HEK293 (cell line): ENCODE results near the gene TCERG1L.

Experiments
- CTCF ChIA-PET: fragments of 350-600 bp; formaldehyde crosslinking; extraction: SDS; loops from one replicate; lab custom pipeline; 2021; ENCODE audit warnings: antibody characterized with exemption; lab: Yijun Ruan, JAX
- POLR2A ChIA-PET: fragments of 300-600 bp; formaldehyde crosslinking; extraction: SDS; loops from one replicate; lab custom pipeline; 2020; ENCODE audit warnings: antibody characterized with exemption, inconsistent platforms; lab: Yijun Ruan, JAX
- H3K27ac ChIP-seq: fragments of 200-500 bp; sonication (Bioruptor generic); 2 replicates; pipeline ENCODE4 v1.5.1; 2014; ENCODE audit warnings: low read depth, low read length, control low read depth, inconsistent platforms; ENCODE audit errors: extremely low read depth
- H3K36me3 ChIP-seq, 2 experiments: fragments of 200-500 bp in 1 of 2; sonication (Bioruptor generic) in 1 of 2; 1 replicate in 1 of 2; 2 replicates in 1 of 2; pipeline ENCODE4 v1.5.1; 2014 to 2017; ENCODE audit warnings: inconsistent platforms in 2 of 2, low read length in 2 of 2; ENCODE audit not compliant: control insufficient read depth in 2 of 2, insufficient read depth in 1 of 2
- H3K4me1 ChIP-seq: fragments of 200-500 bp; sonication (Bioruptor generic); 2 replicates; pipeline ENCODE4 v1.5.1; 2014; ENCODE audit warnings: mild to moderate bottlenecking, low read length, inconsistent platforms; ENCODE audit not compliant: control insufficient read depth, insufficient read depth
- H3K4me3 ChIP-seq: 2 replicates; pipeline ENCODE4 v1.5.1; 2011; ENCODE audit warnings: low read depth, mild to moderate bottlenecking, control low read depth, low read length, moderate library complexity
- H3K9me3 ChIP-seq: fragments of 200-500 bp; sonication (Bioruptor generic); 2 replicates; pipeline ENCODE4 v1.5.1; 2014; ENCODE audit warnings: low read depth, low read length, inconsistent platforms; ENCODE audit not compliant: control insufficient read depth, insufficient read depth
- EGR2 ChIP-seq: fragments of 450-650 bp; formaldehyde crosslinking; IDR thresholded peaks from 2 replicates; pipeline ENCODE4 v1.5.1; 2016; ENCODE audit warnings: low read depth, missing biosample characterization, missing genetic modification characterization
- FEZF1 ChIP-seq: fragments of 450-650 bp; formaldehyde crosslinking; IDR thresholded peaks from 2 replicates; pipeline ENCODE4 v1.5.1; 2016; ENCODE audit warnings: missing biosample characterization, missing genetic modification characterization
- IKZF3 ChIP-seq: fragments of 450-650 bp; IDR thresholded peaks from 2 replicates; pipeline ENCODE4 v1.5.0; 2018; ENCODE audit warnings: missing biosample characterization, mild to moderate bottlenecking, missing genetic modification characterization, moderate library complexity
- KLF8 ChIP-seq: fragments of 450-650 bp; formaldehyde crosslinking; IDR thresholded peaks from 2 replicates; pipeline ENCODE4 v1.5.1; 2016; ENCODE audit warnings: missing biosample characterization, missing genetic modification characterization
- SETDB1 ChIP-seq: IDR thresholded peaks from one replicate; pipeline ENCODE4 v1.6.1; 2017; ENCODE audit warnings: mild to moderate bottlenecking, low read length, moderate library complexity, mixed read lengths; ENCODE audit not compliant: insufficient read length
- TCF7L2 ChIP-seq: IDR thresholded peaks from 2 replicates; pipeline ENCODE4 v1.6.1; 2011; ENCODE audit warnings: low read depth, mild to moderate bottlenecking, inconsistent platforms, low read length, moderate library complexity, borderline replicate concordance
- ZFP37 ChIP-seq: fragments of 450-650 bp; formaldehyde crosslinking; IDR thresholded peaks from 2 replicates; pipeline ENCODE4 v1.5.1; 2016; ENCODE audit warnings: missing biosample characterization, missing genetic modification characterization
- ZNF132 ChIP-seq: fragments of 450-650 bp; formaldehyde crosslinking; IDR thresholded peaks from 2 replicates; pipeline ENCODE4 v1.5.1; 2017; ENCODE audit warnings: missing biosample characterization, missing genetic modification characterization, borderline replicate concordance
- ZNF19 ChIP-seq: fragments of 450-650 bp; formaldehyde crosslinking; IDR thresholded peaks from 2 replicates; pipeline ENCODE4; 2016; ENCODE audit warnings: missing biosample characterization, missing genetic modification characterization, low read depth
- ZNF335 ChIP-seq: fragments of 450-650 bp; formaldehyde crosslinking; conservative IDR thresholded peaks from 2 replicates; pipeline ENCODE4 v1.5.1; 2016; ENCODE audit warnings: missing biosample characterization, missing genetic modification characterization
- ZNF521 ChIP-seq: fragments of 450-650 bp; formaldehyde crosslinking; IDR thresholded peaks from 2 replicates; pipeline ENCODE4 v1.5.1; 2017; ENCODE audit warnings: missing biosample characterization, mild to moderate bottlenecking, missing genetic modification characterization
- ZNF529 ChIP-seq: fragments of 450-650 bp; formaldehyde crosslinking; IDR thresholded peaks from 2 replicates; pipeline ENCODE4 v1.5.1; 2017; ENCODE audit warnings: missing genetic modification characterization, missing biosample characterization; ENCODE audit not compliant: insufficient replicate concordance
- ZNF558 ChIP-seq: fragments of 450-650 bp; formaldehyde crosslinking; IDR thresholded peaks from 2 replicates; pipeline ENCODE4 v1.5.1; 2016; ENCODE audit warnings: missing biosample characterization, missing genetic modification characterization
- ZNF560 ChIP-seq: fragments of 450-650 bp; formaldehyde crosslinking; IDR thresholded peaks from 2 replicates; pipeline ENCODE4 v1.5.1; 2017; ENCODE audit warnings: missing biosample characterization, missing genetic modification characterization, borderline replicate concordance
- ZNF610 ChIP-seq: fragments of 450-650 bp; formaldehyde crosslinking; IDR thresholded peaks from 2 replicates; pipeline ENCODE4 v1.5.1; 2016; ENCODE audit warnings: missing biosample characterization, missing genetic modification characterization, borderline replicate concordance
- ZNF785 ChIP-seq: fragments of 450-650 bp; formaldehyde crosslinking; IDR thresholded peaks from 2 replicates; pipeline ENCODE4 v1.5.1; 2016; ENCODE audit warnings: missing biosample characterization, missing genetic modification characterization
- ZNF791 ChIP-seq: fragments of 450-650 bp; formaldehyde crosslinking; IDR thresholded peaks from 2 replicates; pipeline ENCODE4 v1.5.1; 2016; ENCODE audit warnings: missing biosample characterization, missing genetic modification characterization
- TF ChIP-seq, protein P1 (sequence below): fragments of 450-650 bp; formaldehyde crosslinking; IDR thresholded peaks from 2 replicates; pipeline ENCODE4 v1.5.1; 2016; ENCODE audit warnings: missing biosample characterization, missing genetic modification characterization
- TF ChIP-seq, protein P2 (sequence below): IDR thresholded peaks from 2 replicates; pipeline ENCODE4 v1.6.1; 2011; ENCODE audit warnings: mild to moderate bottlenecking, low read depth, low read length, borderline replicate concordance
- TF ChIP-seq, protein P3 (sequence below): fragments of 450-650 bp; formaldehyde crosslinking; IDR thresholded peaks from 2 replicates; pipeline ENCODE4 v1.5.1; 2016; ENCODE audit warnings: missing biosample characterization, missing genetic modification characterization
- TF ChIP-seq, protein P4 (sequence below): fragments of 450-650 bp; formaldehyde crosslinking; IDR thresholded peaks from 2 replicates; pipeline ENCODE4 v1.5.1; 2017; ENCODE audit warnings: missing biosample characterization, missing genetic modification characterization
- TF ChIP-seq, protein P5 (sequence below): fragments of 450-650 bp; formaldehyde crosslinking; conservative IDR thresholded peaks from 2 replicates; pipeline ENCODE4 v1.5.1; 2016; ENCODE audit warnings: low read depth, missing biosample characterization, missing genetic modification characterization

Gene TCERG1L

DNA sequence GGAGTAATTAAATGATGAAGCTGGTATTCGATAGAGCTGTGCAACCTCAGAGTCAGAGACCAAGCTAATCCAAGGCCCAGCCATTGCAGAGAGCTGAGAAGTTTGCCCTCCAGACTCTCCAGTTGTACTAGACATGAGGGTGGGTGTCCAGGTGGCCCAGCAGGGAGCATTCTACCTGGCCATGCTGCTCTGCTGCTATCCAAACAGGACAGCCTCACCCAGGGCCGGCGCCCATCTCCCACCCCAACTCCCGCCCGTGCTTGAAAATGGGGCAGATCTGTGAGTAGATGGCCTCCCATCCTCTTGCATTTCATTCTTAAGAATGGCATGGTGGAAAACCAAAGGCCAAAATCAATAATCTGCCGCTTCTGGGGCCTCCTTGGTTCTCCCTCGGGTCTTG lies 124.2 kb downstream of the TCERG1L start (continued):
- TF ChIP-seq ZNF610 (tag by site-specific recombination) (no peak), ZNF560 (tag by site-specific recombination) (no peak), ZNF558 (tag by site-specific recombination) (no peak), ZNF785 (tag by site-specific recombination) (no peak), ZFP37 (tag by site-specific recombination) (no peak), ZNF521 (tag by site-specific recombination) (no peak), TCF7L2 (no peak), ZNF335 (no peak)
- TF ChIP-seq, protein P1, sequence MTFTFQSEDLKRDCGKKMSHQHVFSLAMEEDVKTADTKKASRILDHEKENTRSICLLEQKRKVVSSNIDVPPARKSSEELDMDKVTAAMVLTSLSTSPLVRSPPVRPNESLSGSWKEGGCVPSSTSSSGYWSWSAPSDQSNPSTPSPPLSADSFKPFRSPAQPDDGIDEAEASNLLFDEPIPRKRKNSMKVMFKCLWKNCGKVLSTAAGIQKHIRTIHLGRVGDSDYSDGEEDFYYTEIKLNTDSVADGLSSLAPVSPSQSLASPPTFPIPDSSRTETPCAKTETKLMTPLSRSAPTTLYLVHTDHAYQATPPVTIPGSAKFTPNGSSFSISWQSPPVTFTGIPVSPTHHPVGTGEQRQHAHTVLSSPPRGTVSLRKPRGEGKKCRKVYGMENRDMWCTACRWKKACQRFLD (tag by site-specific recombination), result no peak
- TF ChIP-seq, protein P2, sequence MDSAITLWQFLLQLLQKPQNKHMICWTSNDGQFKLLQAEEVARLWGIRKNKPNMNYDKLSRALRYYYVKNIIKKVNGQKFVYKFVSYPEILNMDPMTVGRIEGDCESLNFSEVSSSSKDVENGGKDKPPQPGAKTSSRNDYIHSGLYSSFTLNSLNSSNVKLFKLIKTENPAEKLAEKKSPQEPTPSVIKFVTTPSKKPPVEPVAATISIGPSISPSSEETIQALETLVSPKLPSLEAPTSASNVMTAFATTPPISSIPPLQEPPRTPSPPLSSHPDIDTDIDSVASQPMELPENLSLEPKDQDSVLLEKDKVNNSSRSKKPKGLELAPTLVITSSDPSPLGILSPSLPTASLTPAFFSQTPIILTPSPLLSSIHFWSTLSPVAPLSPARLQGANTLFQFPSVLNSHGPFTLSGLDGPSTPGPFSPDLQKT, result no peak

DNA sequence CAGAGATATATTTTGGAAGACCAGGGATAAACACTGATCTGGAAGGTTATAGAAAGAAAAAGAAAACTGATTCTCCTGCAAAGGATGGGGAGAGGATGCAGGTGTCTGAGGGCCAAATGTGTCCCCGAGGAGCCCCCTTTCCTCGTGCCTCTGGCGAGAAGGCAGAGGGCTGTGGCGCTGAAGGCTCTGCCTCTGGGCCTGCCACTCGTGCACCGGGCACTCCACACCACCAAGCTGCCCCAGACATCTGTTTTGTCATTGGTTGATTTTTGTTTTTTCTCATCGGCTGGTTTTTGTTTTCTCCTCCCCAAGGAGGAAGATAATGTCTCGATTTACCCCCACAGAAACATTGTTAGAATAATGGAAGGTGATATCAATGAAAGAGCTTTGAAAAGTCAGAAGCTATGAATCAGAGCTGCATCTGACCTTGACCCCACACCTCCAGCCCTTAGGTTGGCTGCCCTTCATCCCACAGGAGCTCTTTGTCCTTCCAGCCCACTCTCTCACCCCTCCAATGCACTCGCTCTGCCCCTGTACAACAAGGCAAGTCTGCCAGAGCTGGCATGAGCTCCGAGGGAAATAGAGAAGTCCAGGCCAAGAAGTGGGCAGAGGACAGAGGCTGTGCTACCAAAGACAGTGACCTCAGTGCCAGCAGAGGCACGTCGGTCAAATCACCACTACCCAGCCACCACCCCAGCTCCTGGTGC lies 124.8 kb downstream of the TCERG1L start:
- no peak for TF ChIP-seq EGR2
- no peak for TF ChIP-seq FEZF1 (tag by site-specific recombination)
- TF ChIP-seq, protein P3, sequence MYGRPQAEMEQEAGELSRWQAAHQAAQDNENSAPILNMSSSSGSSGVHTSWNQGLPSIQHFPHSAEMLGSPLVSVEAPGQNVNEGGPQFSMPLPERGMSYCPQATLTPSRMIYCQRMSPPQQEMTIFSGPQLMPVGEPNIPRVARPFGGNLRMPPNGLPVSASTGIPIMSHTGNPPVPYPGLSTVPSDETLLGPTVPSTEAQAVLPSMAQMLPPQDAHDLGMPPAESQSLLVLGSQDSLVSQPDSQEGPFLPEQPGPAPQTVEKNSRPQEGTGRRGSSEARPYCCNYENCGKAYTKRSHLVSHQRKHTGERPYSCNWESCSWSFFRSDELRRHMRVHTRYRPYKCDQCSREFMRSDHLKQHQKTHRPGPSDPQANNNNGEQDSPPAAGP, result no peak
- TF ChIP-seq IKZF3, result no peak
- TF ChIP-seq ZNF791 (tag by site-specific recombination), result no peak
- TF ChIP-seq, protein P4, sequence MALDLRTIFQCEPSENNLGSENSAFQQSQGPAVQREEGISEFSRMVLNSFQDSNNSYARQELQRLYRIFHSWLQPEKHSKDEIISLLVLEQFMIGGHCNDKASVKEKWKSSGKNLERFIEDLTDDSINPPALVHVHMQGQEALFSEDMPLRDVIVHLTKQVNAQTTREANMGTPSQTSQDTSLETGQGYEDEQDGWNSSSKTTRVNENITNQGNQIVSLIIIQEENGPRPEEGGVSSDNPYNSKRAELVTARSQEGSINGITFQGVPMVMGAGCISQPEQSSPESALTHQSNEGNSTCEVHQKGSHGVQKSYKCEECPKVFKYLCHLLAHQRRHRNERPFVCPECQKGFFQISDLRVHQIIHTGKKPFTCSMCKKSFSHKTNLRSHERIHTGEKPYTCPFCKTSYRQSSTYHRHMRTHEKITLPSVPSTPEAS (tag by site-specific recombination), result no peak
- TF ChIP-seq SETDB1, result no peak
- TF ChIP-seq, protein P5, sequence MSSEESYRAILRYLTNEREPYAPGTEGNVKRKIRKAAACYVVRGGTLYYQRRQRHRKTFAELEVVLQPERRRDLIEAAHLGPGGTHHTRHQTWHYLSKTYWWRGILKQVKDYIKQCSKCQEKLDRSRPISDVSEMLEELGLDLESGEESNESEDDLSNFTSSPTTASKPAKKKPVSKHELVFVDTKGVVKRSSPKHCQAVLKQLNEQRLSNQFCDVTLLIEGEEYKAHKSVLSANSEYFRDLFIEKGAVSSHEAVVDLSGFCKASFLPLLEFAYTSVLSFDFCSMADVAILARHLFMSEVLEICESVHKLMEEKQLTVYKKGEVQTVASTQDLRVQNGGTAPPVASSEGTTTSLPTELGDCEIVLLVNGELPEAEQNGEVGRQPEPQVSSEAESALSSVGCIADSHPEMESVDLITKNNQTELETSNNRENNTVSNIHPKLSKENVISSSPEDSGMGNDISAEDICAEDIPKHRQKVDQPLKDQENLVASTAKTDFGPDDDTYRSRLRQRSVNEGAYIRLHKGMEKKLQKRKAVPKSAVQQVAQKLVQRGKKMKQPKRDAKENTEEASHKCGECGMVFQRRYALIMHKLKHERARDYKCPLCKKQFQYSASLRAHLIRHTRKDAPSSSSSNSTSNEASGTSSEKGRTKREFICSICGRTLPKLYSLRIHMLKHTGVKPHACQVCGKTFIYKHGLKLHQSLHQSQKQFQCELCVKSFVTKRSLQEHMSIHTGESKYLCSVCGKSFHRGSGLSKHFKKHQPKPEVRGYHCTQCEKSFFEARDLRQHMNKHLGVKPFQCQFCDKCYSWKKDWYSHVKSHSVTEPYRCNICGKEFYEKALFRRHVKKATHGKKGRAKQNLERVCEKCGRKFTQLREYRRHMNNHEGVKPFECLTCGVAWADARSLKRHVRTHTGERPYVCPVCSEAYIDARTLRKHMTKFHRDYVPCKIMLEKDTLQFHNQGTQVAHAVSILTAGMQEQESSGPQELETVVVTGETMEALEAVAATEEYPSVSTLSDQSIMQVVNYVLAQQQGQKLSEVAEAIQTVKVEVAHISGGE, result no peak
- no peak for TF ChIP-seq KLF8 (tag by site-specific recombination)
- TF ChIP-seq ZNF529 (tag by site-specific recombination), result no peak
- TF ChIP-seq ZNF19 (tag by site-specific recombination), result no peak
- no peak for TF ChIP-seq ZNF132
- no peaks in the 10 kb centered on the region for H3K4me1 ChIP-seq
- no peaks in the 10 kb centered on the region for H3K36me3 ChIP-seq
- H3K27ac ChIP-seq, result no peak overlapping the region
- no peak overlapping the region for H3K4me3 ChIP-seq
- POLR2A ChIA-PET, result no interaction called here
- no peaks in the 10 kb centered on the region for H3K9me3 ChIP-seq
- CTCF ChIA-PET, result no interaction called here
